Measurements from ENCODE around the gene NHERF2. TPM values are rescaled to one million over a fixed set of nuclear protein-coding genes. Genes with fewer than 3 reads are reported as not detected.

Gene NHERF2
- total and polyA plus RNA-seq, 9 of the 15 experiments (the other 6 are each of a cell fraction or from before 2014, with no cell fraction given) = 0.15 to 42.0 (median 12.5) TPM

DNA sequence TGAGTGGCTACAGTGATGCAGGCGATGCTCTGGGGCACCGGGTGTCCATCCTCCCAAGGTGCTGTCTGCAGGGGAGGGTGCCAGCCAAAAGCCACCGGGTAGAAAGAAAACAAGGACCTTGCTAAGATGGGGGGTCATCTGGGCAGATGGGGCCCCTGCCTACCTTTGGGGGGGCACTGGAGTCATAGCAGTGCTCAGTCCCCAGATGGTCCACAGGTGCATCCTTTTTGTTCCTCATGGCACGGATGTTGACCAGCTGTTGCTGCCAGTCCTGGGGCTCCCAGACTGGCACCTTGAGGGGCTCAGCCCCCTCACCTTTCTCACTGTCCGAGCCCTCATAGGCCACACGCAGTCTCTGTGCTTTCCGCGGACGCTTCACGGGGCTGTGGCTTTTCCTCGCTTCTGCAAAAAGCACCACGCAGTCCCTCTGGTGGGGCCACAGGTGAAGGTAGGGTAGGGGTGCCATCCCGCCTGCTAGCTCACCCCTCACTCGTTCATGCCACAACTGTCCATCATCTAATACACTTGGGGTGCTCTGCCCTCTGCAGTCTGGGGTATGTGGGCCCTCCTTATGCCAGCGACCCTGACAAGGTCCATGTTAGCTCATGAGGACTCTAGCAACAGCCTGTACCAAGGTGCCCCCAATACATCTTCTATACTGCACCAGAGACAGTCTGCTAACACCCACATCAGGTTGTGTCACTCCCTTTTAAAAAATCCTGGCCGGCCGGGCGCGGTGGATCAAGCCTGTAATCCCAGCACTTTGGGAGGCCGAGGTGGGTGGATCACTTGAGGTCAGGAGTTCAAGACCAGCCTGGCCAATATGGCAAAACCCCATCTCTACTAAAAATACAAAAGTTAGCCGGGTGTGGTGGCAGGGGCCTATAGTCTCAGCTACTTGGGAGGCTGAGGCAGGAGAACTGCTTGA, 19.5 kb downstream of the NHERF2 start (continued):
- TF ChIP-seq, protein P1, sequence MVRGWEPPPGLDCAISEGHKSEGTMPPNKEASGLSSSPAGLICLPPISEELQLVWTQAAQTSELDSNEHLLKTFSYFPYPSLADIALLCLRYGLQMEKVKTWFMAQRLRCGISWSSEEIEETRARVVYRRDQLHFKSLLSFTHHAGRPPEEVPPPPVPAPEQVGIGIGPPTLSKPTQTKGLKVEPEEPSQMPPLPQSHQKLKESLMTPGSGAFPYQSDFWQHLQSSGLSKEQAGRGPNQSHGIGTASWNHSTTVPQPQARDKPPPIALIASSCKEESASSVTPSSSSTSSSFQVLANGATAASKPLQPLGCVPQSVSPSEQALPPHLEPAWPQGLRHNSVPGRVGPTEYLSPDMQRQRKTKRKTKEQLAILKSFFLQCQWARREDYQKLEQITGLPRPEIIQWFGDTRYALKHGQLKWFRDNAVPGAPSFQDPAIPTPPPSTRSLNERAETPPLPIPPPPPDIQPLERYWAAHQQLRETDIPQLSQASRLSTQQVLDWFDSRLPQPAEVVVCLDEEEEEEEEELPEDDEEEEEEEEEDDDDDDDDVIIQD (CRISPR knock-in tag; IDR thresholded peaks at IDR 0.05) = no peak
- TF ChIP-seq FIP1L1 (IDR thresholded peaks at IDR 0.05; ENCODE audit: low read depth, low read length, poor library complexity, severe bottlenecking) (no peak), BDP1 (IDR thresholded peaks at IDR 0.05; ENCODE audit: insufficient read depth, insufficient read length) (no peak), ZNF76 (CRISPR knock-in tag; IDR thresholded peaks at IDR 0.05; ENCODE audit: borderline replicate concordance) (no peak), SREBF2 (CRISPR knock-in tag; IDR thresholded peaks at IDR 0.05) (no peak)

DNA sequence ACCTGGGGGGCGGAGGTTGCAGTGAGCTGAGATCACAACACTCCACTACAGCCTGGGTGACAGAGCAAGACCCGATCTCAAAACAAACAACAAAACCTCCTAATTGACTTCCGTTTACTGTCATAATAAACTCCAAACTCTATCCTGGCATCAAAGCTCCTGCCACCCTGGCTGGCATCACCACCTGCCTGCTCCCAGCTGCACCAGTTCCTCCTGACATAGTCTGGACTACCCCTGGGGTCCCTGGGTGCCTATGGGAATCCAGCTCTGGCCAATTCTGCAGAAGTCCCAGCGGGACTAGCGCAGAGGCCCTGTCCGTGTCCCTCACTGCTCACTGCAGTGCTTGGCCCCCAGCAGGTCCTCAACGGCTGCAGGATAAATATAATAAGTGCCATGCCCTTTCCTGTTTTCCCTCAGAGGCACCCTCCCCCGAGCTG, 20.2 kb downstream of the NHERF2 start:
- ChIA-PET POLR2A (interaction anchor here (1.1 to 3.2 kb wide), 5 partner anchors 9 to 107 kb away, joined by 4 to 24 read pairs (median 6); partner anchors contain the start of genes RPS2 and TRAF7), CTCF (ENCODE audit: low intra/inter-chr PET ratio) (no interaction called here)
- 19% methylated on average over 7 of the region's 8 CpGs for WGBS (ENCODE audit: insufficient coverage, low coverage, missing lambda C conversion rate)
- Histone ChIP-seq H3K27me3 (ENCODE audit: control insufficient read depth in 2 of 2, insufficient read depth in 2 of 2, low read length in 2 of 2) (no peaks in the 10 kb centered on the region), H2AFZ (ENCODE audit: low read depth, low read length) (peak overlapping the region; percentile 95), H3K4me3 (peak overlapping the region; percentile 99), H3K36me3 (ENCODE audit: control insufficient read depth, insufficient read depth, low read length) (peaks cover 40% of the 10 kb centered on the region; the same call in 1 of the 3 replicates), H3K4me1 (replicated peaks in 1 of 2; ENCODE audit: control insufficient read depth in 2 of 2, insufficient read depth in 2 of 2, low read length in 2 of 2) (peaks cover 11 to 60% of the 10 kb centered on the region in 2 experiments; a peak in 4 of 5 replicates), H3K79me2 (ENCODE audit: control insufficient read depth, insufficient read depth, low read length) (peaks cover 20% of the 10 kb centered on the region), H4K20me1 (replicated peaks; ENCODE audit: control insufficient read depth, insufficient read depth, low read length) (no peaks in the 10 kb centered on the region), H3K9me1 (ENCODE audit: control insufficient read depth, insufficient read depth, low read length) (no peaks in the 10 kb centered on the region), H3K4me2 (ENCODE audit: insufficient read depth, low read length) (peak overlapping the region; percentile 91), H3K27ac (ENCODE audit: extremely low read depth, low read depth, low read length) (peak overlapping the region; percentile 14; the same call in 1 of the 3 replicates), H3K9ac (ENCODE audit: insufficient read depth in 1 of 2, low read depth in 2 of 2, low read length in 2 of 2) (peak overlapping the region; percentile 53 to 89), H3K9me3 (replicated peaks; ENCODE audit: control insufficient read depth, insufficient read depth, low read depth, low read length) (no peaks in the 10 kb centered on the region)
- BruUV-seq (replicated peaks) = no TSS peak
- TF ChIP-seq, protein P2, sequence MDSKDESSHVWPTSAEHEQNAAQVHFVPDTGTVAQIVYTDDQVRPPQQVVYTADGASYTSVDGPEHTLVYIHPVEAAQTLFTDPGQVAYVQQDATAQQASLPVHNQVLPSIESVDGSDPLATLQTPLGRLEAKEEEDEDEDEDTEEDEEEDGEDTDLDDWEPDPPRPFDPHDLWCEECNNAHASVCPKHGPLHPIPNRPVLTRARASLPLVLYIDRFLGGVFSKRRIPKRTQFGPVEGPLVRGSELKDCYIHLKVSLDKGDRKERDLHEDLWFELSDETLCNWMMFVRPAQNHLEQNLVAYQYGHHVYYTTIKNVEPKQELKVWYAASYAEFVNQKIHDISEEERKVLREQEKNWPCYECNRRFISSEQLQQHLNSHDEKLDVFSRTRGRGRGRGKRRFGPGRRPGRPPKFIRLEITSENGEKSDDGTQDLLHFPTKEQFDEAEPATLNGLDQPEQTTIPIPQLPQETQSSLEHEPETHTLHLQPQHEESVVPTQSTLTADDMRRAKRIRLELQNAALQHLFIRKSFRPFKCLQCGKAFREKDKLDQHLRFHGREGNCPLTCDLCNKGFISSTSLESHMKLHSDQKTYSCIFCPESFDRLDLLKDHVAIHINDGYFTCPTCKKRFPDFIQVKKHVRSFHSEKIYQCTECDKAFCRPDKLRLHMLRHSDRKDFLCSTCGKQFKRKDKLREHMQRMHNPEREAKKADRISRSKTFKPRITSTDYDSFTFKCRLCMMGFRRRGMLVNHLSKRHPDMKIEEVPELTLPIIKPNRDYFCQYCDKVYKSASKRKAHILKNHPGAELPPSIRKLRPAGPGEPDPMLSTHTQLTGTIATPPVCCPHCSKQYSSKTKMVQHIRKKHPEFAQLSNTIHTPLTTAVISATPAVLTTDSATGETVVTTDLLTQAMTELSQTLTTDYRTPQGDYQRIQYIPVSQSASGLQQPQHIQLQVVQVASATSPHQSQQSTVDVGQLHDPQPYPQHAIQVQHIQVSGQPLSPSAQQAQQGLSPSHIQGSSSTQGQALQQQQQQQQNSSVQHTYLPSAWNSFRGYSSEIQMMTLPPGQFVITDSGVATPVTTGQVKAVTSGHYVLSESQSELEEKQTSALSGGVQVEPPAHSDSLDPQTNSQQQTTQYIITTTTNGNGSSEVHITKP (IDR thresholded peaks at IDR 0.05; ENCODE audit: partially characterized antibody) = peak; percentile 76
- TF ChIP-seq ARNT (IDR thresholded peaks at IDR 0.05) = no peak
- ATAC-seq (peak; percentile 41), DNase-seq (ENCODE audit: extremely low read depth in 1 of 4, low spot score in 3 of 4) (no peak), FAIRE-seq (no peak)
- in situ Hi-C loops (cut with MboI) (no loop called here), intact Hi-C loops (cut with micrococcal nuclease) (no loop called here)

Data from K562 (cell line).